Activated T-cell treated with anti-CD3 and anti-CD28 coated beads, Interleukin-2, amount 50 U/mL, for 48 hours (primary cell): ENCODE measurements around the gene HSPA8.
A peak's percentile ranks its signal among the peaks of the same experiment; 100 is the strongest.
"Not testable (repeated sequence)": the region's sequence is repeated elsewhere in the genome, so short reads cannot be mapped to it uniquely, and the experiment has no call there.

ENCODE experiments used
- DNase-seq, 2 experiments: peaks; one replicate each; pipeline ENCODE4 v3.0.0-alpha.2; 2020

HSPA8 gene

DNA sequence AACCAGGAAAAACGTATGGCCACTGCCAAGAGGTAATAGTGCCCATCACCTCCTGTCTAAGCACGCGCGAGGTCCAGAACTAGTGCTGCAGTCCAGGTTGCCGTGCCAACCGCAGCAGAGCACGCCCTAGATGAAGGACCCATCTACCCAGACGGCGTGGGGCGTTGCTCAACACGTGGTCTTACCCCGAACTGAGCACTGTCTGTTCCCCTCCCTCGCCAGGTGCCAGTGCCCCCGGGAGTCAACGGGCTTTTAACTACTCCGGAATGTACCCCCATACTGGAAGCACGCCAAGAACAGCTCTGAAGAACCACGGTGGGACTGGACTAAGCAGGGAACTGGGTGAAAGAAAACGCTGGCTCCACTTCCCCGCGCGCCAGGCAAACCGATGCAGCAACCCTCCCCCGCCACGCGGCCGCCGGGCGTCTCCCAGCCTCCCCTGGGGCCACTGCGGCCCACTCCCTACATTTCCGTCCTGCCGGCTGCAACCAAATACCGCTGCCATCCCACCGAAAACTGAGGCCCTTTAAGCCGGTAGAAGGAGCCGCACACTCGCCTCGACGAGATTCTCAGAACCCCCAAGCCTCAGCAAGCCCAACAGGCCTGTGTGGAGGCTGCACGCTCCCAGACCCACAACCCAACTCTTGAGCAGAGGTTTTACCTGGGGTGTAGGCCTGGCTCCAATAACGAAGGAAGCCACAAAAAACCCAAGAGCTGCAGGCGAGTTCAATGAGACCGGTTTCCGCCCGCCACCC, at the start of gene HSPA8:
HSPA8 (minus strand) TSS at position 734 of the 755 bp plus-strand sequence. CDS start 812 bp downstream, outside the sequence.
- peak; percentile 79 to 80 for DNase-seq

DNA sequence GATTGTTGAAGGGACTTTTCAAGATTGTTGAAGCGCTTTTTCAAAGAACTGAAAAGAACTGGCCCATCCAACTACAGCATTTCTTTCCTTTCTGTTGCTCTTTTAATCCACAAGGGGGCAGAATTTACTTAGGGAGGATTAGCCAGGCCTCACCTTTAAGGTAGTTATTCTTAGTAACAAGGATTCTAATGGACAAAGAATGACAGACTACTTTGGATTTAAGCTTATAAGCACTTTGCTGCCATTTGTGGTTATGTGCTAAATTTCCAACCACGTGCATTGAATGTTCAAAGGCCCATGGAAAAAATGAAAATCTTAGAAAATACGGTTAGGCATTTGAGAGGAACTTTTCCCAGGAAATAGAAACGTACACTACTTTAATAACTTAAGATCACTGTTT, 49.5 kb upstream of the HSPA8 start:
- no peak for DNase-seq

GRCh38 chr11:123110397-123110796, 48.5 kb upstream of the HSPA8 start:
- DNase-seq = no peak

DNA sequence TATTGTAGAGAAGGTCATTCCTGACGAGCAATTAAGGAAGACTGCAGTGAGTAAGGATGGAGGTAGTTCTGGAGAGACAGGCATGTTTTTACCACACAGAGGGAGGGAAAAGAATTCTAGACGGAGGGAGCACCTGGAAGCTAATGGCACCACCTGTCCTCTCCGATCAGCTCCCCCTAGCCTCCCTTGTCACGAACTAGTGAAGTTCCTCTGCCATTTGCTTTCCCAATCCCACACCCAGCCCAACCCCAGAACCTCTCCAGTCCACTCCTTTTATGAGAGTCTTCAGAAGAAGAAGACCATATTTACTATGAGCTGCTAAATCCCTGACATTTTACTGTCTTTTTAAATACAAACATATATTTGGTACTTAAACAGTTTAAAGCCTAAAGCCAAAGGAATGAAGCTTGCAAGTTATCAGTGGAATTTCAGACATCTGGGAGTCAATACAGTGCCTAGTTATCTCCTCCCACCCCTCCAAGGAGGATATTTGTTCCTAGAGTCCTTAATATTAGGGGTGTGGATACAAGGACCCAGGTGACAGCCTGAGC, 46.1 kb upstream of the HSPA8 start:
- DNase-seq = no peak

DNA sequence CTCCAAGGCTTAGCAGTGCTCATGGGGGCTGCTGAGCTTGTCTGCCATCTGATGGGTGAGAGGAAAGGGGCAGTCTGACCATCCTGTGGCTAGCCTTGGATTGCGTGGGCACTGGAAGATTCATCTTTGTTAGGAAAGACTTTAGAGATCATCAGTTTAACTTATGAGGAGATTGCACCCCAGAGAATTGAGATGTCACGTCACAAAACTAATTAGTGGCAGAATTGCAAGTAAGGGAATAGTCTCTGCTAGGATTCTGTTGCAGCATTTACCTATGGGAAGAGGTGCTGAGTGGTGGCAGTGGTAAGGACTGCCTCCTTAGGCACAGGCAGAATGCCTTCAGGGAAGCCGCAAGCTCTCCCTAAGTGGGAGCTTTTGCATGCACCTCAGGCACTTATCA, 42.8 kb upstream of the HSPA8 start:
- no peak for DNase-seq

DNA sequence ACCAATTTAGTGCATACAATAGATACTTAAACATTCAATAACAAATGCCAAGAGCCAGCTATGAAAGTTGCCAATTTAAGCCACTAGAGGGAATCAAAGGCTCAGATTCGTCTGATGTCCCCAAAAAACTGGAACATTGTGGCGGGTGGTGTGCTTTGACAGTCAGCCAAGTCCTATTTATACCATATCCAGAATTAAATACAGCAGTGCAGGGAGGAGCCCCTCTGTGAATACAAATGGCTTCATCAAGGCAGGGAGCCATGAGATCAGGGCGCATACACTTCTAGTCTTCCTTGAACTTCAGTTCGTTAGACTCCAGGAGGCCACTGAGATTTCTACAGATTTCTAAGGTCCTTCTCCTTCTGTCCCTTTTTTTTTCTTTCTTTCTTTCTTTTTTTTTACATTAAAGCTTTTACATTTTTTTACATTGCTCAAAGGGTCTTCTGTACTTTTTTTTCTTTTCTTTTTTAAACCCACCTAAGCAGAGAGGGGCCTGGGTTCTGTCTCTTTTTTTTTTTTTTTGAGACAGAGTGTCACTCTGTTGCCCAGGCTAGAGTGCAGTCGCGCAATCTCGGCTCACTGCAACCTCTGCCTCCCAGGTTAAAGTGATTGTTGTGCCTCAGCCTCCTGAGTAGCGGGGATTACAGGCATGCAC, 41.5 kb upstream of the HSPA8 start:
- DNase-seq = peak; percentile 32 to 34

DNA sequence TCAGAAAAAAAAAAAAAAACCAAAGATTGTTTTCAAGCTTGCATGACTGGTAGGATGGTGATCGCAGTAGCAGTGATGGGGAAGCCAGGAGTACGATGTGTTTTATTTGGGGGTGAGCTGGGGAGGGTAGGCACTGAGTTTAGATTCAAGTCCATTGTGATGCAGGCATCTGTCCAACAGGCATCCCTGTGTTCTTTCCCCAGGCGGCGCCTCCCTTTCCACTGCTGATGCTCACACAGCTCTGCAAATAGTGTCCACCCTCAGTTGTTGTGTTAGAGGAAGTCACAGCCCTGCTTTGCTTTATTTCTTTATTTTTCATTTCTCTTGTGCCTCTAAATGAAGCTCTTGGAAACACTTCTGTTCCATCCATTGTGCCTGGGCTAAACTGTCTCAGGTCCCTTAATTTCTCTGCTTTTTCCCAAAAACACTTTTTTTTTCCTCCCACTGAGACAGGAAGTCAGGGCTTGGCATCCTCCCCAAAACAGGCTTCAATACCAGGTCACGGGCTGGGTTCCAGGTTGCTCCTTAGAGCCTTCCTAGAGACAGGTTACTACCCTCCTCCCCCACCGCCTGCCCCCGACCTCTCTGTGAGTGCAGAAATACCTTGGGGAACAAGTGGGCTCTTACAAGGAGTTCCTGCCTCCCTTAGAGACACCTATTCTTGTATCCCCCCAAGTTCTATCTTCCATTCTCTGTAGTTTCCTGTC, 38.6 kb upstream of the HSPA8 start:
- peak in 1 of 2 experiments; percentile 24 for DNase-seq

GRCh38 chr11:123098990-123099389, 37.1 kb upstream of the HSPA8 start:
- DNase-seq = no peak

- DNase-seq = no peak
Measured at GRCh38 chr11:123093739-123094138, 31.8 kb upstream of the HSPA8 start.

GRCh38 chr11:123091506-123091905, 29.6 kb upstream of the HSPA8 start:
- no peak for DNase-seq

- not testable (repeated sequence) for DNase-seq
Measured at GRCh38 chr11:123090168-123090567, 28.2 kb upstream of the HSPA8 start.

GRCh38 chr11:123088896-123089295, 27.0 kb upstream of the HSPA8 start:
- DNase-seq = not testable (repeated sequence)

- DNase-seq = not testable (repeated sequence)
Measured at GRCh38 chr11:123087657-123088056, 25.7 kb upstream of the HSPA8 start.

DNA sequence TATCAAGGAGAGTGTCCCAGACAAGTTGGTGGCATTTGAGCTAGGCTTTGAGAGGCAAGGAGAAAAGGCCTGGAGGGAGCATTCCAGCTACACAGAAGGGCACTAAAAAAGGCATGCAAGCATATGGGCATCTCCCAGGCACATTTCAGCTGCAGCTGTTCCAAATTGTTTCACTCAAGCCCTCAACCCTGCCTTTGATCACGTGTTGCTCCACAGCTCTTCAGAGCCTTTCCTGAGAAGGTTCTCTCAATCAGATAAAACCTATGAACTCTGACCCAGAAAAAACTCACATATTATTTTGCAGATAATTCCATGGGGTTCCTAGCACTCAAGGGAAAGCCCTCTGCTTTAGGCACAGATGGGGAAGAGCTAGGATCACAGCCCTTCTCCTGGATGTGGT, 24.4 kb upstream of the HSPA8 start:
- no peak for DNase-seq

- DNase-seq = no peak
Measured at GRCh38 chr11:123085497-123085896, 23.6 kb upstream of the HSPA8 start.

- no peak for DNase-seq
Measured at GRCh38 chr11:123084454-123084853, 22.5 kb upstream of the HSPA8 start.

DNA sequence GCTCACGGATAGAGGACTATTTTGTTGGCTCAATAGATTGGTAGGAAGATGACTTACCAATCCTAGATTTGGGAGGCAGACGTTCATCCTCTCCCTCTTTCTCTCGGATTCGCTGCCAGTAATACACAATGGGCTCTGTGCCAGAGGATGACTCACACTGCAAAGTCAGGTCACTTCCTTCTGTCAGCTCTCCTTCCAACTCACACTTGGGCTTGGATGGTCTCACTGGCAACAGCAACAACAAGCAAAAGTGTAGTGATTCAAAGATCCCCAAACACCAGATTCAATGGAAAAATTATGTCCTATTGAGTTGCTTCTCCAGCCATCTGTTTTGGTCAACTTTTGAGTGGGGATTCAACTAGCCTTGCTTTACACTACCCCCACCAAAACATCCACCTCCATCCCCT, 21.7 kb upstream of the HSPA8 start:
- DNase-seq = peak; percentile 66

- DNase-seq = no peak
Measured at GRCh38 chr11:123082977-123083376, 21.0 kb upstream of the HSPA8 start.

- DNase-seq = no peak
Measured at GRCh38 chr11:123080015-123080414, 18.1 kb upstream of the HSPA8 start.

DNA sequence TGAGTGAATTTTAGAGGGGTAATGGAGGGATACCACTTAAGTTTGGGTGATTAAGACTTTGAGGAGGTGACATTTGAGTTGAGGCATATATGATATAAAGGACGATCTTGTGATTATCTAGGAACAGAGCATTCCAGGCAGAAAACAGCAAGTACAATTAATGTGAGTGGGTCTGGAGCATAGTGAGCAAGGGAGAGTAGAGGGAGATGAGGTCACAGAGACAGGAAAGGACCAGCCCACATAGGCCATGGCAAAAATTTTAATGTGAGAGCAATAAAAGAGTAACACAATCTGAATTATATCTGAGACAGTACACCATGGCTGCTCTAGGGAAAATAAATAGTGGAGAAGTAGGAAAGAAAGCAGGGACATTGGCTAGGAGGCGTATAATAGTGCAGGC, 14.5 kb upstream of the HSPA8 start:
- no peak for DNase-seq

- no peak for DNase-seq
Measured at GRCh38 chr11:123073343-123074057, 11.6 kb upstream of the HSPA8 start.

- DNase-seq = no peak
Measured at GRCh38 chr11:123072762-123073161, 10.8 kb upstream of the HSPA8 start.

DNA sequence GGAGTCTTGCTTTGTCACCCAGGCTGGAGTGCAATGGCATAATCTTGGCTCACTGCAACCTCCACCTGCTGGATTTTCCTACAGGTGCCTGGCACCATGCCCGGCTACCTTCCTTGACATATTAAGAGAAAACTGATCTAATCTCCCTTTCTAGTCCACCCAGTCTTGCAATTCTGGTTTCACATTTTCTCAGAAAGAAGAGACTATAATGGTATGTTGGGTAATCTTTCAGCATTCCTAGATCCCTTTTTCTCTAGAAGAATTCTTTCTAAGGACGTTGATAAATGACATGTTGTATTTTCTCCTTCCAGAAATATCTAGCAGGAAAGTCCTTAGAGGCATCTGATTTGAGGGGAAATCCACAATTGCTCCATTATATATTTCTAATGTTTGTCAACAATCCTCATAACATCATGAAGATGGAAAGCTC, 10.4 kb upstream of the HSPA8 start:
- no peak for DNase-seq
